Testis (tissue), 3 donors: Measurements from ENCODE around the gene PRR15. TPM values are rescaled to one million over a fixed set of nuclear protein-coding genes. Genes with fewer than 3 reads are reported as not detected.

Experiments used
- DNase-seq: peaks from one replicate; pipeline ENCODE4 v3.0.0-alpha.2; 2019
- H3K27ac ChIP-seq, 2 donors: fragments of 200-600 bp; sonication (generic); one replicate each; pipeline ENCODE4 v1.5.1; 2019
- H3K27me3 ChIP-seq: fragments of 200-600 bp; sonication (generic); one replicate; pipeline ENCODE4 v1.5.1; 2019
- H3K36me3 ChIP-seq: fragments of 200-600 bp; sonication (generic); one replicate; pipeline ENCODE4 v1.5.1; 2017; ENCODE audit warnings: low read depth; ENCODE audit errors: missing control alignments
- H3K4me1 ChIP-seq: fragments of 200-600 bp; sonication (generic); one replicate; pipeline ENCODE4 v1.5.1; 2019
- H3K4me3 ChIP-seq, 2 donors: fragments of 200-600 bp; sonication (generic); one replicate each; pipeline ENCODE4 v1.5.1; 2017 to 2019
- H3K9me3 ChIP-seq: fragments of 200-600 bp; sonication (generic); one replicate; pipeline ENCODE4 v1.5.1; 2017
- POLR2A ChIP-seq: fragments of 450-650 bp; IDR thresholded peaks from one replicate; pipeline ENCODE4 v1.6.1; 2017; ENCODE audit warnings: antibody characterized with exemption, mild to moderate bottlenecking, moderate library complexity
- WGBS, 2 donors: methylation state at CpG; one replicate each; pipeline ENCODE4 v1.1.5; 2018; 5-methylcytosine and 5-hydroxymethylcytosine counted together
- intact Hi-C: fragments of 100-400 bp; cut with DNase I; formaldehyde crosslinking; loops from one replicate; pipeline ENCODE4 v1.15.1; 2023; ENCODE audit warnings: low total_unique reads
- polyA plus RNA-seq: library from polyadenylated mRNA; stranded (reverse); fragments of 350-450 nt; fragmentation: Illumina TruSeq; extraction: RNeasy Lipid Tissue Mini Kit (QIAGEN cat#74804); gene quantifications from one replicate; pipeline ENCODE4 v1.2.3, GENCODE V29; 2014; ENCODE audit warnings: low read depth, low replicate concordance; ENCODE audit not compliant: insufficient read depth
- total RNA-seq, 2 donors: library from RNA; depleted of rRNA; stranded (reverse); fragments of >200 nt; gene quantifications; one replicate each; pipeline ENCODE4 v1.2.3, GENCODE V29; 2016
- TF ChIP-seq, protein P1 (sequence below), 3 experiments: fragments of 450-650 bp in 2 of 3; fragments of 200-600 bp in 1 of 3; sonication (generic) in 1 of 3; IDR thresholded peaks; one replicate each; pipeline ENCODE4 v1.5.1; 2016 to 2019; ENCODE audit warnings: antibody characterized with exemption in 3 of 3, mild to moderate bottlenecking in 2 of 3, moderate library complexity in 1 of 3

The PRR15 gene
- total and polyA plus RNA-seq, 3 donors from 2014 or later, result 0.71 to 2.2 TPM; not detected in 1

DNA sequence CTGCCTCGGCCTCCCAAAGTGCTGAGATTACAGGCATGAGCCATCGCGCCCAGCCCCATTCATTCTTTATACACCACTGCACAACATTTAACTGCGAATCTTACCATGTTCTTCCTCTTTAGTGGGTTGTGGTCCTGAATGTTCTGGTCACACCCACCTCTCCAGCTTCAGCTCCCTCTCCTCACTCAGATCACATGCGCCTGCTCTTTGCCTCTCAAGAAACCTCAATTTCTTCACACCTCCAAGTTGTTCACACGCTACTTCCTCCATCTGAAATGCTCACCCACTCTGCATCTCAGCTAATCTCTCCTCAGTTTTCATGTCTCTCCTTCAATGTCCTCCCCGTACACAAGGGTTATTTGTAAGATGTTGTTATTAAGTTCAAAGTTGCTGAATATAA lies 2.4 kb upstream of the PRR15 start:
- DNase-seq, result no peak
- WGBS, 2 donors, result 86 to 89% methylated on average over 7 of the region's 7 CpGs
- no peaks in the 10 kb centered on the region for H3K36me3 ChIP-seq
- H3K4me3 ChIP-seq, result no peak overlapping the region
- no peaks in the 10 kb centered on the region for H3K9me3 ChIP-seq
- no peaks in the 10 kb centered on the region for H3K27me3 ChIP-seq
- intact Hi-C loops, result no loop called here
- no peaks in the 10 kb centered on the region for H3K4me1 ChIP-seq
- no peak for TF ChIP-seq POLR2A
- TF ChIP-seq, protein P1, sequence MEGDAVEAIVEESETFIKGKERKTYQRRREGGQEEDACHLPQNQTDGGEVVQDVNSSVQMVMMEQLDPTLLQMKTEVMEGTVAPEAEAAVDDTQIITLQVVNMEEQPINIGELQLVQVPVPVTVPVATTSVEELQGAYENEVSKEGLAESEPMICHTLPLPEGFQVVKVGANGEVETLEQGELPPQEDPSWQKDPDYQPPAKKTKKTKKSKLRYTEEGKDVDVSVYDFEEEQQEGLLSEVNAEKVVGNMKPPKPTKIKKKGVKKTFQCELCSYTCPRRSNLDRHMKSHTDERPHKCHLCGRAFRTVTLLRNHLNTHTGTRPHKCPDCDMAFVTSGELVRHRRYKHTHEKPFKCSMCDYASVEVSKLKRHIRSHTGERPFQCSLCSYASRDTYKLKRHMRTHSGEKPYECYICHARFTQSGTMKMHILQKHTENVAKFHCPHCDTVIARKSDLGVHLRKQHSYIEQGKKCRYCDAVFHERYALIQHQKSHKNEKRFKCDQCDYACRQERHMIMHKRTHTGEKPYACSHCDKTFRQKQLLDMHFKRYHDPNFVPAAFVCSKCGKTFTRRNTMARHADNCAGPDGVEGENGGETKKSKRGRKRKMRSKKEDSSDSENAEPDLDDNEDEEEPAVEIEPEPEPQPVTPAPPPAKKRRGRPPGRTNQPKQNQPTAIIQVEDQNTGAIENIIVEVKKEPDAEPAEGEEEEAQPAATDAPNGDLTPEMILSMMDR (IDR thresholded peaks at IDR 0.05), result no peak
- H3K27ac ChIP-seq, result no peak overlapping the region

DNA sequence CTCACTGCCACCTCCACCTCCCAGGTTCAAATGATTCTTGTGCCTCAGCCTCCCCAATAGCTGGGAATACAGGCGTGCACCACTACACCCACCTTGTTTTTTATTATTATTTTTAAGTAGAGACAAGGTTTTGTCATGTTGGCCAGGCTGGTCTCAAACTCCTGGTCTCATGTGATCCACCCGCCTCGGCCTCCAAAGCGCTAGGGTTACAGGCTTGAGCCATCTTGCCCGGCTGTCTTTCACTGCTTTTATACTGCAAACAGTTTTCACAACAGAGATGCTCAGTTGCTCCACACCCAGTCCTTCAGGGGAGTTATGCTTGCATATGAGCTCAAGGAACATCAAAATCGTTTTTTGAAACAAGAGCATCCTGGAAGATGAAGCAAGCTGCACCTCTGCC lies 1.3 kb upstream of the PRR15 start:
- WGBS, 2 donors, result 61 to 65% methylated on average over 6 of the region's 6 CpGs
- Histone ChIP-seq H3K4me3 (no peak overlapping the region), H3K4me1 (no peaks in the 10 kb centered on the region), H3K36me3 (no peaks in the 10 kb centered on the region), H3K9me3 (no peaks in the 10 kb centered on the region), H3K27me3 (no peaks in the 10 kb centered on the region), H3K27ac (no peak overlapping the region)
- no peak for DNase-seq
- intact Hi-C loops, result no loop called here
- TF ChIP-seq, protein P1 (IDR thresholded peaks at IDR 0.05), result no peak
- TF ChIP-seq POLR2A, result no peak

DNA sequence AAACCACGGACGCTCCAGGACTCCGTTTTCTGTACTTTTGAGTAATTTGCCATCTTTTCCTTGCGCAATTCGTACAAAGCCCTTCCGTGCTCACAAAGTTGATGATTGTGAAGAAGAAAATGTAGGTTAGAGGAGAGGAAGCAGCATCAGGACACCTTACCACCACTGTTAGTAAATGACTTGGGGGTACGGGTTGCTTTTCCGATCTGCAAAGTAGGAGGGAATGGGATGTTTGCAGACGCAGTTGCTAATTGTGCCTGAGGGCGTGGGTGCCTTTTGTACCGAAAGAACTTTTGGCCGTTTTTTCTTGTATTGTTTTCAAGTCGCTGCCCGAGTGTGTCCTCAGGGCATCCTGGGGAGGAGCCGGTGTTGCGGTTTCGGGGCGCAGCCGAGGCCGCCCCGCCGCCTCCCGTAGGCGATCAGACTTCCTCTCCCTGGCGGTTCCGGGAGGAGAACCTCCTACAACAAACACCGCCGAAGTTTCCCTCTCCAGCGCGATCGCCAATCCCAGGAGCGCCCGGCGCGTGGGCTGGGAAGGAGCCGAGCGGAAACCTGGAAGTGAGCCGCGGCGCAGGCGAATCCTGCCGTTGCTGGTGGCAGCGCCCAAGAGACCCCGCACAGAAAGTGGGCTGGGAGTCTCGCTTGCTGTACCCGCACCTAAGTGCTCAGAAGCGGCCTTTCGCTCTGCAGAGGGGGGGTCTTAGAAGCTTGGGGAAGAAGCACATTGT lies 1.0 kb downstream of the PRR15 start:
- Histone ChIP-seq H3K9me3 (no peaks in the 10 kb centered on the region), H3K4me1 (no peaks in the 10 kb centered on the region), H3K27me3 (no peaks in the 10 kb centered on the region), H3K4me3 (peak overlapping the region; percentile 54 to 60), H3K36me3 (no peaks in the 10 kb centered on the region), H3K27ac (peak overlapping the region in 1 of 2 donors; percentile 57)
- TF ChIP-seq, protein P1 (IDR thresholded peaks at IDR 0.05), result no peak
- TF ChIP-seq POLR2A, result no peak
- intact Hi-C loops, result no loop called here
- 0% methylated on average over 30 to 41 of the region's 48 CpGs for WGBS, 2 donors
- DNase-seq, result peak; percentile 61

DNA sequence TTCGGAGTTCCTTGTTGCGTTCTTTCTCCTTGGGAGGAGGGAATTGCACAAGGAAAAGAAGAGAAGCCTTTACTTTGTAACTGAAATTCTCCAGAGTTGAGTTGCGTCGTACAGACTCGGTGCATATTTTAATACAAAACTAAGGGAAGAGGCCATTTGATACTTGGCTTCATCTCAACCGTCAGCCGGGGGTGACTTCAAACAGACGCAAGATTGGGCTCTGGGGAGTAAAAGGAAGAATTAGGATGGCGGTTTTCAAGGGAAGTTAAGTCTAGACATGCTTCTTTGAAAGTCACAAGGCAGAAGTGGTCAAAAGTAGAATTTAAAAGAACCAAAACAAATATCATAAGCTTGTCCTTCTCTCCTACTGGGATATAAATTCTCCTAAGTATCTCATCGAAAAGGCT lies 1.6 kb downstream of the PRR15 start:
- Histone ChIP-seq H3K4me1 (no peaks in the 10 kb centered on the region), H3K27ac (peak overlapping the region in 1 of 2 donors; percentile 57), H3K27me3 (no peaks in the 10 kb centered on the region), H3K36me3 (no peaks in the 10 kb centered on the region), H3K4me3 (peak overlapping the region; percentile 54 to 60), H3K9me3 (no peaks in the 10 kb centered on the region)
- TF ChIP-seq POLR2A, result no peak
- TF ChIP-seq, protein P1 (IDR thresholded peaks at IDR 0.05), result no peak
- 3 to 4% methylated on average over 10 of the region's 10 CpGs for WGBS, 2 donors
- intact Hi-C loops, result no loop called here
- no peak for DNase-seq

DNA sequence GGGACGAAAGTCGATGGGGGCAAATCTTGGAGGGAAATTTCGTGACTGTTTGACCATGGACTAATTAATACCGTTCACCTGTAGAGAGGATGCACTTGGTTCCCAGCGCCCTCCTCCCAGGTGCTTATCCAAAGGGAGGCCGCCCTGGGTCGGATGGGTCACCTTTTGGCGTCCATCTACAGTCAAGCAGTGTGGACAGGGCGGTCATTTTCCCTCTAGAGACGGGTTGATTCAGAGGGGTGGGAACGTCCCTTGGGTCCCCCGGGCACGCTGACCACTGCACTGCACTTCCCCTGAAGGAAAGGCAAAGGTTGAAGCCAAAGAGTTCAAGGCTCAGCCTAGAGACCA lies 2.0 kb downstream of the PRR15 start:
- intact Hi-C loops, result no loop called here
- H3K27me3 ChIP-seq, result no peaks in the 10 kb centered on the region
- H3K27ac ChIP-seq, result peak overlapping the region in 1 of 2 donors; percentile 57
- H3K36me3 ChIP-seq, result no peaks in the 10 kb centered on the region
- H3K4me1 ChIP-seq, result no peaks in the 10 kb centered on the region
- peak overlapping the region; percentile 45 to 54 for H3K4me3 ChIP-seq
- TF ChIP-seq, protein P1 (IDR thresholded peaks at IDR 0.05), result no peak
- TF ChIP-seq POLR2A, result no peak
- WGBS, 2 donors, result 27 to 47% methylated on average over 7 to 13 of the region's 13 CpGs
- no peak for DNase-seq
- H3K9me3 ChIP-seq, result no peaks in the 10 kb centered on the region
